H1 (cell line): ENCODE data around the gene RNPEPL1. TPM values are rescaled to one million over a fixed set of nuclear protein-coding genes. Genes with fewer than 3 reads are reported as not detected.

Source experiments
- BACH1 ChIP-seq: IDR thresholded peaks from 2 replicates; pipeline ENCODE4 v1.6.1; 2012; ENCODE audit warnings: low read length, improper control_type of control experiment
- CBX5 ChIP-seq: fragments of 300-800, 300-1000 bp; sonication (generic); IDR thresholded peaks from 2 replicates; pipeline ENCODE4 v1.7.1; 2016; ENCODE audit warnings: antibody characterized with exemption, low read length, low read depth
- CHD7 ChIP-seq: fragments of 300-600 bp; sonication (generic); IDR thresholded peaks from 2 replicates; pipeline ENCODE4 v1.7.1; 2012; ENCODE audit warnings: low read length, moderate library complexity, mild to moderate bottlenecking, inconsistent platforms; ENCODE audit not compliant: insufficient replicate concordance
- CREB1 ChIP-seq: IDR thresholded peaks from 2 replicates; pipeline ENCODE4 v1.6.1; 2012; ENCODE audit warnings: inconsistent platforms
- EZH2 ChIP-seq: fragments of 200-600 bp; sonication (generic); IDR thresholded peaks from 2 replicates; pipeline ENCODE4 v1.7.1; 2012; ENCODE audit warnings: low read depth, mild to moderate bottlenecking, moderate library complexity, low read length, inconsistent platforms; ENCODE audit not compliant: severe bottlenecking
- GTF2F1 ChIP-seq: IDR thresholded peaks from 2 replicates; pipeline ENCODE4 v1.6.1; 2012; ENCODE audit warnings: low read depth, low read length, improper control_type of control experiment, borderline replicate concordance
- HDAC6 ChIP-seq: IDR thresholded peaks from one replicate; pipeline ENCODE4 v1.7.1; 2012; ENCODE audit warnings: low read depth, mild to moderate bottlenecking, inconsistent platforms, low read length, moderate library complexity
- NANOG ChIP-seq: IDR thresholded peaks from 2 replicates; pipeline ENCODE4 v1.6.1; 2011; ENCODE audit warnings: low read length, low read depth, mild to moderate bottlenecking, inconsistent platforms; ENCODE audit not compliant: insufficient read depth, poor library complexity, severe bottlenecking
- POLR2AphosphoS5 ChIP-seq: IDR thresholded peaks from 2 replicates; pipeline ENCODE4 v1.6.1; 2011; ENCODE audit warnings: low read depth, low read length
- RBBP5 ChIP-seq: IDR thresholded peaks from 2 replicates; pipeline ENCODE4 v1.7.1; 2012; ENCODE audit warnings: low read depth, mild to moderate bottlenecking, inconsistent platforms, low read length, moderate library complexity, borderline replicate concordance
- SIX5 ChIP-seq: IDR thresholded peaks from 2 replicates; pipeline ENCODE4 v1.6.1; 2011; ENCODE audit warnings: mild to moderate bottlenecking, low read depth, low read length
- polyA plus RNA-seq, 7 experiments: library from polyadenylated mRNA; depleted of rRNA in 3 of 7; stranded (reverse) in 5 of 7; unstranded in 2 of 7; fragments of >200 nt in 5 of 7; fragments of 200-250 nt in 2 of 7; gene quantifications; 1 replicate in 5 of 7; 2 replicates in 1 of 7; 4 replicates in 1 of 7; pipeline versions ENCODE4 v1.2.1 to v1.2.3, GENCODE V29; 2011 to 2013; ENCODE audit warnings: missing spikeins in 2 of 7, mixed read lengths in 2 of 7
- total RNA-seq: library from RNA; stranded (reverse); fragmentation: NEBNext Ultra II Directional; extraction: Animal tissue kit (Norgen Biotek cat#: 25700); gene quantifications from 2 replicates; pipeline ENCODE4 v1.2.1, GENCODE V29; 2021

The RNPEPL1 gene
- total and polyA plus RNA-seq, 2 of the 8 experiments (the other 6 are each of a cell fraction or from before 2014, with no cell fraction given), result 9.0 to 11.3 TPM

GRCh38 chr2:240570531-240571313, 2.4 kb downstream of the RNPEPL1 start (continued):
- no peak for TF ChIP-seq CHD7
- no peak for TF ChIP-seq BACH1
- TF ChIP-seq HDAC6, result no peak
- no peak for TF ChIP-seq POLR2AphosphoS5
- TF ChIP-seq SIX5, result no peak
- TF ChIP-seq GTF2F1, result no peak
- TF ChIP-seq RBBP5, result no peak
- TF ChIP-seq EZH2, result no peak
- TF ChIP-seq CBX5, result no peak
- no peak for TF ChIP-seq CREB1
- TF ChIP-seq NANOG, result no peak
